Panc1 (cell line): Measurements from ENCODE around the gene WIZ.

Experiments
- POLR2AphosphoS5 ChIP-seq: IDR thresholded peaks from 2 replicates; pipeline ENCODE4 v1.6.1; 2012; ENCODE audit warnings: mild to moderate bottlenecking, low read depth, low read length, moderate library complexity
- SIN3A ChIP-seq: IDR thresholded peaks from 2 replicates; pipeline ENCODE4 v1.6.1; 2012; ENCODE audit warnings: low read depth, mild to moderate bottlenecking, low read length, moderate library complexity, borderline replicate concordance; ENCODE audit not compliant: insufficient read depth
- TF ChIP-seq, protein P1 (sequence below): fragments of 450-650 bp; IDR thresholded peaks from 2 replicates; pipeline ENCODE4 v1.5.1; 2017; ENCODE audit warnings: mild to moderate bottlenecking

DNA sequence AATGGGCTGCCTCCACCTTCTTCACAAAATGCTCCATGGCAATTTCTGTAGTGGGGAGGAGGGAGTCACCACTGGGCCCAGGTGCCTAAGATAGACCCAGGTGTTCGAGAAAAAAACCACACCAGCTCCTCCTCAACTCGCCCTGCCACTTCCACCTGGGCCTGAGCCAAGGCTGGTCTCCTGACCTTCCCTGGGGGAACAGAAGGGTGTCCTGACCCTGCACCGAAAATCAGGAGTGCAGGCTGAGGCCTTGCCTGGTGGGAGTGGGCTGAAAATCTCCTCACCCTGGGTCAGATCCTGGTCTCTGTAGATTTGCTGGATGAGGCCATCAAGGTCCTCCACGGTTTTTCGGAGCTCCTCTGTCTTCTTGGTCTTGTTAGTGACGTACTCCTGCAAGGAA is 52.5 kb downstream of the WIZ start:
- TF ChIP-seq, protein P1, sequence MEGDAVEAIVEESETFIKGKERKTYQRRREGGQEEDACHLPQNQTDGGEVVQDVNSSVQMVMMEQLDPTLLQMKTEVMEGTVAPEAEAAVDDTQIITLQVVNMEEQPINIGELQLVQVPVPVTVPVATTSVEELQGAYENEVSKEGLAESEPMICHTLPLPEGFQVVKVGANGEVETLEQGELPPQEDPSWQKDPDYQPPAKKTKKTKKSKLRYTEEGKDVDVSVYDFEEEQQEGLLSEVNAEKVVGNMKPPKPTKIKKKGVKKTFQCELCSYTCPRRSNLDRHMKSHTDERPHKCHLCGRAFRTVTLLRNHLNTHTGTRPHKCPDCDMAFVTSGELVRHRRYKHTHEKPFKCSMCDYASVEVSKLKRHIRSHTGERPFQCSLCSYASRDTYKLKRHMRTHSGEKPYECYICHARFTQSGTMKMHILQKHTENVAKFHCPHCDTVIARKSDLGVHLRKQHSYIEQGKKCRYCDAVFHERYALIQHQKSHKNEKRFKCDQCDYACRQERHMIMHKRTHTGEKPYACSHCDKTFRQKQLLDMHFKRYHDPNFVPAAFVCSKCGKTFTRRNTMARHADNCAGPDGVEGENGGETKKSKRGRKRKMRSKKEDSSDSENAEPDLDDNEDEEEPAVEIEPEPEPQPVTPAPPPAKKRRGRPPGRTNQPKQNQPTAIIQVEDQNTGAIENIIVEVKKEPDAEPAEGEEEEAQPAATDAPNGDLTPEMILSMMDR = no peak
- no peak for TF ChIP-seq POLR2AphosphoS5
- no peak for TF ChIP-seq SIN3A
